Keratinocyte (primary cell): Measurements from ENCODE around the gene AK1.

Experiments used
- EZH2 ChIP-seq: IDR thresholded peaks from one replicate; pipeline ENCODE4 v1.6.1; 2012; ENCODE audit warnings: inconsistent platforms, mild to moderate bottlenecking, low read length, moderate library complexity
- TF ChIP-seq, protein P1 (sequence below), 3 experiments: IDR thresholded peaks in 1 of 3; conservative IDR thresholded peaks in 1 of 3; optimal IDR thresholded peaks in 1 of 3; 2 replicates in 2 of 3; 3 replicates in 1 of 3; pipeline versions ENCODE3 to v1.5.1; 2011; ENCODE audit warnings: low read length in 3 of 3, mild to moderate bottlenecking in 3 of 3, moderate library complexity in 2 of 3, control low read depth in 1 of 3, inconsistent platforms in 1 of 3; ENCODE audit not compliant: insufficient read depth in 2 of 3; ENCODE audit errors: extremely low read depth in 1 of 3

GRCh38 chr9:127850286-127850830 is 27.1 kb downstream of the AK1 start:
- TF ChIP-seq, protein P1, sequence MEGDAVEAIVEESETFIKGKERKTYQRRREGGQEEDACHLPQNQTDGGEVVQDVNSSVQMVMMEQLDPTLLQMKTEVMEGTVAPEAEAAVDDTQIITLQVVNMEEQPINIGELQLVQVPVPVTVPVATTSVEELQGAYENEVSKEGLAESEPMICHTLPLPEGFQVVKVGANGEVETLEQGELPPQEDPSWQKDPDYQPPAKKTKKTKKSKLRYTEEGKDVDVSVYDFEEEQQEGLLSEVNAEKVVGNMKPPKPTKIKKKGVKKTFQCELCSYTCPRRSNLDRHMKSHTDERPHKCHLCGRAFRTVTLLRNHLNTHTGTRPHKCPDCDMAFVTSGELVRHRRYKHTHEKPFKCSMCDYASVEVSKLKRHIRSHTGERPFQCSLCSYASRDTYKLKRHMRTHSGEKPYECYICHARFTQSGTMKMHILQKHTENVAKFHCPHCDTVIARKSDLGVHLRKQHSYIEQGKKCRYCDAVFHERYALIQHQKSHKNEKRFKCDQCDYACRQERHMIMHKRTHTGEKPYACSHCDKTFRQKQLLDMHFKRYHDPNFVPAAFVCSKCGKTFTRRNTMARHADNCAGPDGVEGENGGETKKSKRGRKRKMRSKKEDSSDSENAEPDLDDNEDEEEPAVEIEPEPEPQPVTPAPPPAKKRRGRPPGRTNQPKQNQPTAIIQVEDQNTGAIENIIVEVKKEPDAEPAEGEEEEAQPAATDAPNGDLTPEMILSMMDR (optimal IDR thresholded peaks at IDR 0.05 in 1 of 3, IDR thresholded peaks at IDR 0.05 in 1 of 3, conservative IDR thresholded peaks at IDR 0.05 in 1 of 3; ENCODE audit: extremely low read depth in 1 of 3, insufficient read depth in 2 of 3, low read length in 3 of 3), result no peak
- no peak for TF ChIP-seq EZH2
